Activated naive CD8-positive, alpha-beta T cell treated with anti-CD3 and anti-CD28 coated beads, Interleukin-2, amount 50 U/mL, for 24 hours (primary cell): Measurements from ENCODE around the gene ZNF330.
"Not testable (repeated sequence)": the region's sequence is repeated elsewhere in the genome, so short reads cannot be mapped to it uniquely, and the experiment has no call there.

Experiments used
- ATAC-seq: fragments of 150-1000 bp; cut with Tn5 transposase; one replicate; pipeline ENCODE4 v1.10.0; 2021
- DNase-seq: peaks from one replicate; pipeline ENCODE4 v3.0.0; 2021
- H3K27ac Mint-ChIP-seq: one replicate; pipeline ENCODE4 v1.8.0; 2021; ENCODE audit warnings: mild to moderate bottlenecking, mixed read lengths
- H3K27me3 Mint-ChIP-seq: one replicate; pipeline ENCODE4 v1.8.0; 2021; ENCODE audit warnings: mixed read lengths
- H3K36me3 Mint-ChIP-seq: one replicate; pipeline ENCODE4 v1.8.0; 2021; ENCODE audit warnings: low read depth, mixed read lengths
- H3K4me1 Mint-ChIP-seq: one replicate; pipeline ENCODE4 v1.8.0; 2021; ENCODE audit warnings: mixed read lengths
- H3K4me3 Mint-ChIP-seq: one replicate; pipeline ENCODE4 v1.8.0; 2021; ENCODE audit warnings: mild to moderate bottlenecking, moderate library complexity, mixed read lengths
- H3K9me3 Mint-ChIP-seq: one replicate; pipeline ENCODE4 v1.8.0; 2021; ENCODE audit warnings: mixed read lengths

ZNF330 gene

DNA sequence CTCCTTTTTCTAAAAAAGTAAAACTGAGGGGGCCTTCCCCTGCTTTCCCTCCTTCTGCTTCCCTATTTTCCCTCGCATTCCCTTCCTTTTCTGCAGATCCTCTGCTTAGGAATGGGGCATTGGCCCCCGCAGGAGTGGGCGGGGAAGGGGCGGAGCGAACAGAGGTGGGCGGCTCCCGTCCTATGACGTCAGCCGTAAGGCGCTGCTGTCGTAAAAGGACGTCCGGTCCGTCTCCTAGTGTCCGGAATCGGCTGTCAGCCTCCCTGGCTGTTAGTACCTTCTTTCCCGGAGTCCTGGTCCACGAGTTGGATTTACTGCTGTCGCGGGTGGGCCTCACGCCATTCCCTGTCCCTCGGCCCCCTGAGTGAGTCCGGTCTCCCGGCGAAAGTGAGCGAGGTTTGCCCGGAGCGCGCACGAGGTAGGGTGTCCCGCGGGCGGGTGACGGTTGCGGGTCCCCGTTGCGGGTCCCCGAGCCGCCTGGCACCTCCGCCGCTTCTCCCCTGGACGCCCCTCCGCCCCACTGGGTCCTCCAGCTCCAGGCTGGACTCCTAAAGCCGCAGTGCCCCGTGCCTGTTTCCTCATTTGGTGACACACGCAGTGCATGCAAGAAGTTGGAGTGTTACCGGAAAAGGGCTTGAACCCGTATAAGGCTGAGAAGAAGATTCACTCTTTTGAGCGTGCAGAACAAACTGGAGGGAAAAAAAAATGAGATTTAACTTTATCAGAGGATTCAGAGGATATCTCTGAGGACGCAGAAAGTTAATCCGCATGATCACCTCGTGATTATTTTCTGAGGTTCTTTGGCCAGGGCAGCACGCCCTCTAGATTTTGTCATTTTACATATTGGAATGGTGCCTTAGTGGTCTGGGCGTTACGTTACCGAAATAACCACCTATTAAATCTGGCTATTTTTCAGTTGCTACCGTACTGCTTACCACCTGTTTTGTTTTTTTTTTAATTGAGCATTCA is at the start of gene ZNF330:
TSS of gene ZNF330 (plus strand) at position 205 of the 969 bp plus-strand sequence. CDS start 1,477 bp downstream, outside the sequence.
- Mint-ChIP-seq H3K36me3 (peaks cover 28% of the 10 kb centered on the region), H3K4me3 (peak within 1 kb of the TSS; percentile 93), H3K4me1 (peaks cover 32% of the 10 kb centered on the region), H3K27me3 (peaks cover 1% of the 10 kb centered on the region), H3K27ac (peak within 1 kb of the TSS; percentile 94), H3K9me3 (no peaks in the 10 kb centered on the region)
- peak; percentile 91 for DNase-seq
- peak; percentile 82 for ATAC-seq

DNA sequence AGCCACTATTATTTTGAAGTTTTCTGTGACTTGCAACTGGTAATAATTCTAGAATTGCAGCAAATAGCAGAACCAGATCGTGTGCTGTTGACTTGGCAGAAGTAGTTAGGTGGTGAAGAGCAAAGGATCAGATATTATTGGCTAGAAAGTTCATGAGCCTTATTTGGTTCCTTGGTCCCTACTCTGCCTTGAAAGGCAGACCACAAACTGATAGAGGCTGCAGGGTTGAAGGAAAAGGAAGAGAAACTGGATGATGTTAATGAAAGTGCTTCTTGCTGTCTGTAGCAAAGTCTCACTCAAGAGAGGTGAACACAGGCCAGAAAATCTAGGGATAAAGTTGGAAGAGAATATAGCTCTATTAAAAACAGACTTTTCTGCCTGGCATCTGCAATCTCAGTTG is 46.2 kb upstream of the ZNF330 start:
- DNase-seq (no peak), ATAC-seq (no peak)
- Mint-ChIP-seq H3K4me1 (no peaks in the 10 kb centered on the region), H3K27ac (no peak overlapping the region), H3K27me3 (peaks cover 8% of the 10 kb centered on the region), H3K4me3 (no peak overlapping the region), H3K36me3 (no peaks in the 10 kb centered on the region), H3K9me3 (peaks cover 5% of the 10 kb centered on the region)

DNA sequence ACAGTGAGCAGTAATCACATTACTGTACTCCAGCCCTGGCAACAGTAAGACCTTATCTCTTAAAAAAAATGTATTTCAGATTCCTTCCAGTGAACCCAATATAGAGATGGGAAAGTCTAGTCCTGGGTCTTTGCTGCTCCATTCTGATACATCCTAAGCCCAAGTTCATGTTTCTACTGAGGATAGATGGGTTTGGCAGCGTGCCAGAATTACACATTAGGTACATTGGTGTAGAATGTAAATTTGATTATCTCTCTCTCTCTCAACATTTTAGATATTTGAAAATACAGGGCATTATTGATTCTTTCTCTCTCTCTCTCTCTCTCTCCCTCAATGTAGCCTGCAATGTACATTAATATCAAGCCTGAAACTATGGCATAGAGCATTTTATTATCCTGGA is 43.5 kb upstream of the ZNF330 start:
- ATAC-seq (no peak), DNase-seq (no peak)
- no peaks in the 10 kb centered on the region for H3K4me1 Mint-ChIP-seq
- peaks cover 9% of the 10 kb centered on the region for H3K27me3 Mint-ChIP-seq
- no peak overlapping the region for H3K4me3 Mint-ChIP-seq
- H3K27ac Mint-ChIP-seq = no peak overlapping the region
- H3K36me3 Mint-ChIP-seq = no peaks in the 10 kb centered on the region
- no peaks in the 10 kb centered on the region for H3K9me3 Mint-ChIP-seq

DNA sequence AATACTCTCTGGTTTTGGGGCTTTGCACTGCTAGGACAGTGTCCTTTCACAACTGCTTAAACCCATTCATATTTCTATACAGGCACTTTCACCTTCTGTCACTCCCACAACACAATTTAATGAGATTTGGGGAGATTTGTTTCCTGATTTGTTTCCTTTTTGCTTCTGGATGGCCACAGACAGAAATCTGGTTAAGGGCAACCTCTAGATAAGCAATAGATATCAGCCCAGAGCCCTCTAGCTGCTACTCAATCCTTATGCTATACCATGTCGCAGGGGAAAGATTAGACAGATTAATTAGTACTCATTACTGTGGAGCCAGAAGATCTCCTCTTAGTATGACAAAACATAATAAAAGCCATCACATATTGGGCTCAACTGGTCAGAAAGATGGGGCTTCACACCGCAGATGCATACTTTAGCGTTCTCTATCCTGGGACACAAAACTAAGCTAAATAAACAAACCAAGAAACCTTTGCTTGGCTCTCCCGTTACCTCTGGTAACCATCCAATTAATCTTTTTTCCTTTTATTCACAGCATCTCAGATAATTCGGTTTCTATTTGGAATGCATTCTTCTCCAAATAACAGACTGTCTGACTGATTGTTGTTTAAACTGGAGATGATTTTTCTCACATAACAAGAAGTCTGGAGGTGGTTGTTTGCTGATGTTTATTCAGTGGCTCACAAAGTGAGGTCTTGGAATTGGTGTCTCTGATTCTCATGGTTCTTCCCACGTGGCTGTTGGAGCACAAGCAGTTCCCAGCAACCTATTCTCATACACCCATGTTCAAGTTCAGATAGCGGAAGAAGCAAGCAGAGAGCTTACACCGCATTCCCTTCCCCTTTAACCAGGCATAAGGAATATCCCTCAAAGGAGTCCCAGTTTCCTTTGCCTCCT is 41.0 kb upstream of the ZNF330 start:
- no peak for ATAC-seq
- no peaks in the 10 kb centered on the region for H3K4me1 Mint-ChIP-seq
- no peaks in the 10 kb centered on the region for H3K36me3 Mint-ChIP-seq
- no peak overlapping the region for H3K27ac Mint-ChIP-seq
- no peak overlapping the region for H3K4me3 Mint-ChIP-seq
- no peaks in the 10 kb centered on the region for H3K9me3 Mint-ChIP-seq
- H3K27me3 Mint-ChIP-seq = peaks cover 9% of the 10 kb centered on the region
- DNase-seq = no peak

DNA sequence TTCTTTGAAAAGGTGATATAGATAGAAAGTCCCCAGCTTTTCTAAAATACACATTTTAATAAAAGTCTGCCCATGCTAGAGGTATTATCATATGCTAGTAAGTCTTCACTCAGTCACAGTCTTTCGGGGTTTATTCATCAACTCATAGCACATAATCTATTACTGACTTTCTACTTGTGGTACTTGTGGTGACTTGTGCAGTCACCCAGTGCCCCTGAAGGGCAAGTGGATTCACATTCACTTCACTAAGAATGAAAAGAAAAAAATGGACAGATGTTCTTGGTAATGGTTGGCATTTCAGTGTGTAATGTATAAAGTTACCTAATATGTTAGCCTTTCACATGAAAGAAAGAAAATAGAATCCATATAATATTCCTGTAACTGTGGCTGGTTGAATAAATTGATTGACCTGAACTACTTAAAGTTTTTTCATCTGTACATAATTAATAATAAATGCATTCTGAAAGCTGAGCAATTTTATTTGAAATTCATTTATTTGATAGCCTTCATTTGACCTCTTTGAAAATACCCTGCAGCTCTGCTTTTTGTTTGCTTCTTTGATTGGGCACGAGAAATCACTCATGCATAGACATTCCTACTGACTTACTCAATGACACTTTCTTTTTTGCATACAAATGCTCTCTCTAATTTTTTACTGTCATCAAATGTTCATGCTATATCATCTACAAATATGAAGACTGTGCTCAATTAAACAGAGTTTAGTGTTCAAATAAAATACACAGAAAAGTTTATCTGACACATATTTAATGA is 39.5 kb upstream of the ZNF330 start:
- H3K4me3 Mint-ChIP-seq = no peak overlapping the region
- no peaks in the 10 kb centered on the region for H3K36me3 Mint-ChIP-seq
- H3K4me1 Mint-ChIP-seq = no peaks in the 10 kb centered on the region
- no peak for ATAC-seq
- no peaks in the 10 kb centered on the region for H3K9me3 Mint-ChIP-seq
- DNase-seq = no peak
- no peak overlapping the region for H3K27ac Mint-ChIP-seq
- peaks cover 12% of the 10 kb centered on the region for H3K27me3 Mint-ChIP-seq

DNA sequence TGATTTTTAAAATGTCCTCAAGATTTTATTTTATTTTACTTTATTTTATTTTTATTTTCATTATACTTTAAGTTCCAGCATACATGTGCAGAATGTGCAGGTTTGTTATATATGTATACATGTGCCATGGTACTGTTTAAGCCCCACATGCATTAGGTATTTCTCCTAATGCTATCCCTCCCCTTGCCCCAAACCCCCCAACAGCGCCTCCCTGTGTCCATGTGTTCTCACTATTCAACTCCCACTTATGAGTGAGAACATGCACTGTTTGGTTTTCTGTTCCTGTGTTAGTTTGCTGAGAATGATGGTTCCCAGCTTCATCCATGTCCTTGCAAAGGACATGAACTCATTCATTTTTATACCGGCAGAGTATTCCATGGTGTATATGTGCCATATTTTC is 37.2 kb upstream of the ZNF330 start:
- not testable (repeated sequence) for H3K27ac Mint-ChIP-seq, H3K9me3 Mint-ChIP-seq, H3K36me3 Mint-ChIP-seq, ATAC-seq, H3K4me1 Mint-ChIP-seq, H3K4me3 Mint-ChIP-seq, DNase-seq
- H3K27me3 Mint-ChIP-seq = peaks cover 22% of the 10 kb centered on the region

DNA sequence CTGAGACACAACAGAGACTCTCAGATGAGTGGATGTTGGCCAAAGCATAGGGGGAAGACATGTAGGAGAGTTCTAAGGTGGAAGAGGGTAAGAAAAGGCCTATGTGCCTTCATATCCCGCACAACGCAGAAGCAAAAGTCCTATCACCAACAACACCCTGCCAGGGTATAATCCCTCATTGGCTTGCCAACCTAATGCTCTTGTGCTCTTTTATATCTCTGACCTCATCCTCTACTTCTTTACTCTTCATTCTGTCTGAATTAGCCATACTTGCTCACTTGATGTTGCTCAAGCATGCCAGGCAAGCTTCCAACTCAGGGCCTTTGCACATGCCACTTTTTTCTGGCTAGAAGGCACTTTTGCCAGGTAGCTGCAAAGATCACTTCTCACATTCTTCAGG is 28.1 kb upstream of the ZNF330 start:
- Mint-ChIP-seq H3K9me3 (no peaks in the 10 kb centered on the region), H3K27me3 (peaks cover 9% of the 10 kb centered on the region), H3K27ac (no peak overlapping the region), H3K4me3 (no peak overlapping the region), H3K4me1 (no peaks in the 10 kb centered on the region), H3K36me3 (no peaks in the 10 kb centered on the region)
- DNase-seq (no peak), ATAC-seq (no peak)

DNA sequence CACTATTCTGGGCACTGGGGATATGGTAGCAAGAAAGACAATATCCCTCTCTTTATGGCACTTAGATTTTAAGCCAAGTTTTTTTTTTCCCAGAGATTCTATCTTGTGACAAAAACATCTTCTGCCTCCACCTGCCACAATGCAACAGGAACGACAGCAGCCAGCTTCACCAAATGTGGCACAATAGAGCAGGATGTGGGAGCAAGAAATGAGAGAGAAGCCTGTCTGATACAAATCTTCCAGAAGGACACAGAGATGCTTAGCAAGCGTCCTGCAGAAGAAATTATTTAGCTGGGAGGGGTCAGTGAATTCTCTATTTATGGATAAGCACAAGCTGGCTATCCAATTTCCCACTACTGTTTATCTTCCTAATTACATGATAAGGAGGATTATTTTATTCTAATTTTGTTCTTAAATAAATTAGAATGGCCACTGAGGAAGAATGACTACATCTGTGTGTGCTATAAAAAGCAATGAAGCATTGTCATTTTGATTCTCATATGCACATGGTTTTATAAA is 27.1 kb upstream of the ZNF330 start:
- Mint-ChIP-seq H3K27ac (no peak overlapping the region), H3K9me3 (no peaks in the 10 kb centered on the region), H3K4me3 (no peak overlapping the region), H3K36me3 (no peaks in the 10 kb centered on the region), H3K27me3 (peaks cover 9% of the 10 kb centered on the region), H3K4me1 (no peaks in the 10 kb centered on the region)
- ATAC-seq = no peak
- DNase-seq = no peak

DNA sequence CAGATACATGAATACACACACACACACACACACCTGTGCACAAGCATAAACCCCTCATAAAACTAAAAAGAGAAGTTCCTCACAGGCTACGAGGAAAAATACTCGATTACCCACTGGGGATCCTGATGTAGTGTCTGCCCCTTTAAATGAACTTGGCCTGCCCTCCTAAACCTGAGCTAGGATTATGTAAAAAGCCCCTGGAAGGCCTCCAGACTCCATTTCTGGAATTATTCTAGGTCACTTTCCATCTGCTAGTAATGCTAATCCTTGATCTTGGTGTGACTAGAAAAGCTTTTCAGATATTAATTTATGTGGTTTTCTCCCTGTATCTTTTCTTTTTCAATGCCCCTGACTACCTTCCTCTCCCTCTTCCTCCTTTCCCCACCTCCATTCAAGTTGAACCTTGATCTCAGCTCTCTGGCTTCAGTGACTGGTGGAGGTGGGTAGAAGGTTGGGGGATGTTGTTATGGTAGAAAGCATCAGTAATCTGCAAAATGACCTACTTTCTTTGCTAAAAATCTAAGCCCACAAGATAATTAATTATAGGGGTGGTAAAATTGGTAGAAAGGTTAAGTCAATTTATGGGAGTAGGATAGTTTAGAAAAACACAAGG is 25.5 kb upstream of the ZNF330 start:
- H3K9me3 Mint-ChIP-seq = no peaks in the 10 kb centered on the region
- no peak overlapping the region for H3K4me3 Mint-ChIP-seq
- H3K4me1 Mint-ChIP-seq = no peaks in the 10 kb centered on the region
- ATAC-seq (no peak), DNase-seq (no peak)
- H3K36me3 Mint-ChIP-seq = no peaks in the 10 kb centered on the region
- H3K27me3 Mint-ChIP-seq = peaks cover 4% of the 10 kb centered on the region
- H3K27ac Mint-ChIP-seq = no peak overlapping the region

DNA sequence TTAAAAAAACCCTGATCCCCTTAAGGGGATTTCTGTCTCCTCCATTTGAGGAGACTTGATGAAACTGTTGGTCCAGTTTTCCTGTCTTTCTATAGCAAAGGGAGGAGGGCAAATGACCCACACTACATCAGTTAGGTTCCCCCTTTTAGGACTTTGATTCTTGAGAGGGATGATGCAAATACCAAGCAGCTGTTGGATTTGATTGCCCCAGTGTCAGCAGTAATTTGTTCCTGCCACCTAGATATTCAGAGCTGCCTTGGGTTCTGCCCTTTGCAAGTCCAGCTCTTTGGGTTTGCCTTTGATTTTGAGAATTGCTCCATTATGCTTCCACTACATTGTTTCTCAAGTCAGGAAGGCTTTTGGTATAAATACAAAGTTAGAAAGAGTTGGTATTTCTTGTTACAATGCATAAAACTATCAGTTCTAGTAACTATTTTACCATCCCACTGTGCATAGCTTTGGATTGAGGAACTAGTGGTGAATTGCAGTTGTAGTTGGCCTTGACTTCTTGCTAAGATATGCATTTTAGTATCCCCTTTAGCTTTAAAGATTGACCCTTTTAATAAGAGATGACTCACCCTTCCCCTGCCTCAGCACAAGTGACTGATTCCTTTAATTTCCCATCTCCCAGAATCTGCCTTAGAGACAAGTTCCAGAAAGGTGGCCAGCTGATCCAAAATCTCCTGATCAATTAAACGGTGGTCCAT is 24.3 kb upstream of the ZNF330 start:
- Mint-ChIP-seq H3K4me3 (no peak overlapping the region), H3K27ac (no peak overlapping the region), H3K4me1 (no peaks in the 10 kb centered on the region), H3K27me3 (peaks cover 8% of the 10 kb centered on the region), H3K9me3 (no peaks in the 10 kb centered on the region), H3K36me3 (no peaks in the 10 kb centered on the region)
- no peak for ATAC-seq
- no peak for DNase-seq

DNA sequence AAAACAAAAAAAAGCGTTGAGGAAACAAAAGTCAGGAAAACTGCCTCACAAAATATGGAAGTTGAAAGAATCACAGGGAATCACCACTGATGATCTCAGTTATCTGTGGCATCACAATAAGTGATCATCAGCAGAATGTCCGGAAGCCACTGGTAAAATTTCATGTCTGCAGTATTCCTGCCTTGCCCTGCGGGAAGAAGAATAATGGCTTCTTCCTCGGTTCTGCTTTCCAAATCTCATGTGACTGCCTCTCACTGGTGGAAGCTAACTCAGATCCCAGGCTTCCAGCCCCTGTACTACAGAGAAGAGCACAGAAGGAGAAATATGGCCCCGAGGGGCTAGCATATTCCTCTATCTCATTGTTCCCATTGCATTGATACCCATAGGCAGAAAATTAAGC is 12.7 kb upstream of the ZNF330 start:
- no peaks in the 10 kb centered on the region for H3K9me3 Mint-ChIP-seq
- no peak overlapping the region for H3K27ac Mint-ChIP-seq
- no peaks in the 10 kb centered on the region for H3K36me3 Mint-ChIP-seq

DNA sequence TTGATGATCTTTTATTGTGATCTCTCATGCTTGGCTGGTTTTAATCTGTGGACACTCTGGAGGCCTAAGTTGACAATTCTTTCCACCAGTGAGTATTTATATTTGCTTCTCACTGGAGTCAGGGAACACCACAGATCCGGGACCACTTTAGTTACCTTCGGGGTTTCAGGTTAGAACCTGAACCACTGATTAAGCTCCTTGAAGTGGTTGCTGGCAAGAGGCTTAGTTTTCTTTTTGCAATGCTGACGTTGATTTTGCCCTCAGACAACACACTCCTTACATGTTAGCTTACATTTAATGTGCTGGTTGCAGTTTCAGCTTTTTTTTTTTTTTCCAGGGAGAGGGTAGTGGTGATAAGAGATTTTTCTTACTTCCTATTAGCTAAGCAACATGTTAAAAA is 10.5 kb upstream of the ZNF330 start:
- Mint-ChIP-seq H3K27me3 (peaks cover 11% of the 10 kb centered on the region), H3K27ac (no peak overlapping the region), H3K36me3 (no peaks in the 10 kb centered on the region), H3K9me3 (no peaks in the 10 kb centered on the region), H3K4me3 (no peak overlapping the region), H3K4me1 (peaks cover 2% of the 10 kb centered on the region)
- ATAC-seq (no peak), DNase-seq (no peak)

More for the DNA sequence above, 12.7 kb upstream of the ZNF330 start:
- Mint-ChIP-seq H3K4me1 (peaks cover 2% of the 10 kb centered on the region), H3K4me3 (no peak overlapping the region), H3K27me3 (peaks cover 11% of the 10 kb centered on the region)
- ATAC-seq (no peak), DNase-seq (no peak)

DNA sequence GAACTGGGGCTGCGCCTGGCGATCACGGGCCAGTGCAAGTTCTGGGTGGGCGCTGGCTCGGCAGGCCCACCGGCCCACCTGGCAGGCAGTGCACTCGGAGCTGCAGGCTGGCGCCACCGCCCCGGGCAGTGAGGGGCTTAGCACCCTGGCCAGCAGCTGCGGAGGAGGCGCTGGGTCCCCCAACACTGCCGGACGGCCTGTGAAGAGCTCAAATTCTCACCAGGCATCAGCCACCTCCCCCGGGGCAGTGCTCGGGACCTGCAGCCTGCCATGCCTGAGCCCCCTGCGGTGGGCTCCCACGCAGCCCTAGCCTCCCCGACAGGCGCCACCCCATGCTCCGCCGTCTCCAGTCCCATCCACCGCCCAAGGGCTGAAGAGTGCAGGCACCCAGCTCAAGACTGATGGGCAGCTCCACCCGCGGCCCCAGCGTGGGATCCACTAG is 7.1 kb upstream of the ZNF330 start:
- H3K4me1 Mint-ChIP-seq = peaks cover 2% of the 10 kb centered on the region
- H3K27me3 Mint-ChIP-seq = peaks cover 5% of the 10 kb centered on the region
- no peak for DNase-seq
- H3K36me3 Mint-ChIP-seq = no peaks in the 10 kb centered on the region
- H3K9me3 Mint-ChIP-seq = no peaks in the 10 kb centered on the region
- no peak overlapping the region for H3K4me3 Mint-ChIP-seq
- no peak overlapping the region for H3K27ac Mint-ChIP-seq
- ATAC-seq = no peak
